HCT116 (cell line): ENCODE measurements around the gene CDC14B.

Experiments
- CTCF ChIP-seq, 3 experiments: fragments of 200-600 bp in 1 of 3; sonication (generic) in 1 of 3; IDR thresholded peaks in 2 of 3; conservative IDR thresholded peaks in 1 of 3; 2 replicates each; pipeline ENCODE4 v1.5.1; 2012 to 2017; ENCODE audit warnings: low read depth in 2 of 3, low read length in 2 of 3, antibody characterized with exemption in 1 of 3, borderline replicate concordance in 1 of 3, control low read depth in 1 of 3, mild to moderate bottlenecking in 1 of 3, mixed read lengths in 1 of 3, mixed run types in 1 of 3, moderate library complexity in 1 of 3; ENCODE audit not compliant: insufficient read depth in 1 of 3
- EZH2 ChIP-seq: fragments of 200-600 bp; sonication (generic); IDR thresholded peaks from 2 replicates; pipeline ENCODE4 v1.6.1; 2017; ENCODE audit warnings: antibody characterized with exemption, mixed run types
- POLR2A ChIP-seq: IDR thresholded peaks from 2 replicates; pipeline ENCODE4 v1.7.0; 2011; ENCODE audit warnings: borderline replicate concordance; ENCODE audit not compliant: insufficient read depth, insufficient read length; ENCODE audit errors: extremely low read depth

DNA sequence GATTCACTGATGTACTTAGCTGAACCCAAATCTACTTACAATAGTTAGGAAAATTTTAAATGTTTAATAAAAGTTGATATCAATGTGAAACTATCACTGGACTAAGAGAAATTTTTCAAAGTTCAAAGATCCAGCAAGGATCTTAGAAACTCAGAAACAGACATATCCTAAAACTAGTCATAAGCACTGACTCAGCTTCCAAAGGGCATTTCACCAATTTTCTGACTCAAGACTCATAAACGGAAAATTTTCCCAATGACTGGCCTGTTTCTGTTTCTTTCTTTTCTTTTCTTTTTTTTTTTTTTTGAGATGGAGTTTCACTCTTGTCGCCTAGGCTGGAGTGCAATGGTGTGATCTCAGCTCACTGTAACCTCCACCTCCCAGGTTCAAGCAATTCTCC lies 66.6 kb downstream of the CDC14B start:
- TF ChIP-seq CTCF (IDR thresholded peaks at IDR 0.05 in 2 of 3, conservative IDR thresholded peaks at IDR 0.05 in 1 of 3; ENCODE audit: borderline replicate concordance in 1 of 3, insufficient read depth in 1 of 3, low read depth in 2 of 3, low read length in 2 of 3) (no peak), EZH2 (no peak), POLR2A (no peak)
